CD4-positive, alpha-beta T cell treated with Interleukin-17A for 1 hour (primary cell): ENCODE results near the gene EMC6.

Experiments
- DNase-seq: peaks from one replicate; pipeline ENCODE4 v3.0.0-alpha.2; 2020

Gene EMC6

GRCh38 chr17:3656755-3657587 lies 11.6 kb upstream of the EMC6 start:
- no peak for DNase-seq

DNA sequence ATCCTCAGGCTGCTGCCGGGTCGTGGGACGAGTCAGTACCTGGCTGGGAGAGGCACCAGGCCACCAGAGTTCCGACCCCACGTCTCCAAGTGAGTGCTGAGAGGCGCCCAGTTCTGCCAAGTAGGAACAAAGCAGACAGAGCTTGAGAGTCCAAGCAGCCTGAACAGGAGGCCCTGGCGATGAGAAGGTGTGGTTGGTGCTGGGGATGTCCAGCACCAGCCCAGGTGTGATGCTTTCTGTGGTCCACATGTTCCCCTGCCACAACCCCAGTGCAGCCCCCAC lies 11.1 kb upstream of the EMC6 start:
- DNase-seq = no peak

DNA sequence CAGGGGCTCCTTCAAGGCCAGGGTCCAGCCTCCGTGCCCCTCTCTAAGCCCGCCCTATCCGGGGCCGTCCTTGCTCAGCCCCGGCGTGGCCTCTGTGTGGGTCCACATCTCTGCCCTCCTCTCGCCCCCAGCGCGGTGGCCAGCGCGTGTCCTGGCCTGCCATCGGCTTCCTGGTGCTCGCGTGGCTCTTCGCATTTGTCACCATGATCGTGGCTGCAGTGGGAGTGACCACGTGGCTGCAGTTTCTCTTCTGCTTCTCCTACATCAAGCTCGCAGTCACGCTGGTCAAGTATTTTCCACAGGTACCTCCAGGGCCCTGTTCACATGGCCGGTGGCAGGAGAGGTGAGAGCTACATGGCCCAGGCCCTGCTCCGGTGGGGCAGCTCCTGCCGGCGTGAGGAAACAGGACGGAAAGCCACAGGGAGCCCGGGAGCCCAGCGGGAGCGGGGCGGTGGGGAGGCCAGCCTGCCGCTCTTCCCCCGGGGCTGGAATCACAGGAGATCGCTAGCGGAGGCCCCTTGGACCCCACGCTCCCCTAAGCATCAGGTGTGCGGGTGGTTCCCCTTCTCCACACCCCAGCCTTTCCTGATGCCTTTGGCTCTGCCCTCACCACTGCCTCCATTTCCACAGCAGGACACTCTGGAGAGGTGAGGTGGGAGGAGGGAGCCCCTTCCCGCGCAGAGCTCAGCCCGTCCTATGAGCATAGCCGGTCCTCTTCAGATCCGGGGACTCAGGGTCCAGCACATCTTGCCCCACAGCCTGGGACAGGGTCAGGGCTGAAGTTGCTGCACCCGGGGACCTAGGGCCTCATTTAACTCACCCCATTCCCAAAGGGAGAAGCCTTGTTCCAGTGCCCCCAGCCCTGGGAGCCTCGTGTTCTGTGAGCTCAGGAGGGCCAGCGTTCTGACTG lies 10.5 kb upstream of the EMC6 start:
- DNase-seq = no peak

DNA sequence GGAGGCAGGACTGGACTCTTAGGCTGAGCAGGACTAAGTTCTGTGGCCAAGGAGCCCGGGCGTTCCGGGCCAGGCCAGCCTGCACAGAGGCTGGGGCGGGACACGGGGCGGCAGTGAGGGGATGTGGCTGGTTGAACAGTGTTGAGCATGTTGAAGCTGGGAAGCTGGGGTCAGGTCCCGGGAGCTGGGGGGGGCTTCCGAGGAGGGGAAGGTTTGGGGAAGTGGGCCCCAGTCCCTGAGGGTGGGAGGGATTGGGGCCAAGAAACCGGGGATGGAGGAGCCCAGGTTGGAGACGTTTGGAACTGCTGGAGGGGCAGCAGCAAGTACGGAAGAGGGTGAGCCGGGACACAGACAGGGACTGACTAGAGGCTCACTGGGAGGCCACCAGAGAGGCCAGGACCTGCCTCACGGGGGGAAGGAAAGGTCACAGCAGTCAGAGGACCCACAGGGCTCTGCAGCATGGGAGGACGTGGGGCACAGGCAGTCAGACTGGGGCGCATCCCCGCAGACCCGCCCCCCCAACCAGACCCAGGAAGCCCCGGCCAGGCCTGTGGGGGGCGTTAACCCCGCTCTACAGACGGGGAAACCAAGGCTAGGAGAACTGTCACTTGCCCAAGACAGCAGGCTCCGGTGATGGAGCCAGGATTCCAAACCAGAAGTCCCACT lies 9.7 kb upstream of the EMC6 start:
- no peak for DNase-seq

DNA sequence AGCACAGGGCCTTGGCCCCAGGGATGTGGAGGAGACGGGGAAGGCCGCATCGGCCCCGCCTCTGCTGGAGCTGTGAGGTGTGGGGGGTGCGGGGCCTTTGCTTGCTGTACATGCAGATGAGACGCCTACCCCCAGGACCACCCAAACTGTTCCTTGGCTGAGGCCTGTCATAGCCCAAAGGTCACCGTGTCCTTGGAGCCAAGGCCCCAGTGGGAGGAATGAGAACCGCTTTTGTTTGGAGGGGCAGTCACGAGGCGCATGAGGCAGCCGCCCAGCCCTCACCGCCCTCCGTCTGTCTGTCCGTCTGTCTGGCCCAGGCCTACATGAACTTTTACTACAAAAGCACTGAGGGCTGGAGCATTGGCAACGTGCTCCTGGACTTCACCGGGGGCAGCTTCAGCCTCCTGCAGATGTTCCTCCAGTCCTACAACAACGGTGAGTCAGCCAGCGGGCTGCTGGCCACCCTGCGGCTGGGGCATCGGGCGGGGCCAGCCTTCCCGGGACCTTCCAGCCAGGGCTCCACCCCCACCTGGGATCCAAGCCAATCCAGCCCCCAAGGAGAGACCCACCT lies 9.0 kb upstream of the EMC6 start:
- no peak for DNase-seq

- DNase-seq = no peak
These were observed 8.2 kb upstream of the EMC6 start for GRCh38 chr17:3660311-3660891.

GRCh38 chr17:3663102-3664011 lies 5.3 kb upstream of the EMC6 start:
- no peak for DNase-seq

DNA sequence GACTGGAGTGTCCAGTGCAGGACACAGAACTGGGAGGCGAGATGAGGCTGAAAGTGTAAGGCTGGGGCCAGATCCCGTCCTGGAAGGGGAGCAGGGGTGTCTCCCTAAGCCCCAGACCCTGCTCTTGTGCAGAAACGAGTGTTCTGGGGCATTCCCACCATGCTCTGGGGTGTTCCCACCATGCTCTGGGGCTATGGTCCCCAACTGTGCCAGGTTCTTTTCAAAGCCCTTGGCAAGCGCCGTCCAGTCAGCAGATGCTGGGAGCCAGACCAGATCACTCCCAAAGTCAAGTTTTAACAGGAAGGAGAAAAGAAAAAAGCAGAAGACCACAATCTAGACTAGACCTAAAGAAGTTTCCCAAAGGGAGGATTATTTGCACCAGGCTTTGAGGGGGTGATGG lies 2.8 kb upstream of the EMC6 start:
- no peak for DNase-seq

DNA sequence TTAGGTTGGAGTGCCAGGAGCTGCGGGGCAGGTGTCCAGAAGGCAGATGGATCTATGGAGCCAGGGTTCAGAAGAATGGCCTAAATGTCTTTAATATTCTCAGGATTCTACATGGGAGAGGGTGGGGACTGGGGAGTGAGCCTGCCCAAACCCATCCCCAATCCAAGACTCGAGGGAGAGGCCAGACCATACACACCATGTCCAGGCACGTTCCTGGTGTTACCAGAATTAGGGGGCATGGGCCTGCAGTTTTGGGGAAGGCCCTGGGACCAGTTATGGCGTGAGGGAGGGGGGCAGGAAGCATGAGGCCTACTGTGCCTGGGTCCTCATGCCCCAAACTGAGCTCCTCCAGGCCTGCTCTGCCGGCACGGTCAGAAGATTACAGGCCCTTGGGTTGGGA lies 2.1 kb upstream of the EMC6 start:
- DNase-seq = no peak

- no peak for DNase-seq
These were observed 990 bp upstream of the EMC6 start for GRCh38 chr17:3667366-3668278.

DNA sequence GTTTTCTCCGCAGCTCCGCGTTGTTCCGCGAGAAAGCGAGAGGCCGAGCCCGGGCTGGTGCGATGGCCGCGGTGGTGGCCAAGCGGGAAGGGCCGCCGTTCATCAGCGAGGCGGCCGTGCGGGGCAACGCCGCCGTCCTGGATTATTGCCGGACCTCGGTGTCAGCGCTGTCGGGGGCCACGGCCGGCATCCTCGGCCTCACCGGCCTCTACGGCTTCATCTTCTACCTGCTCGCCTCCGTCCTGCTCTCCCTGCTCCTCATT lies 404 bp downstream of the EMC6 start:
- no peak for DNase-seq

- DNase-seq = no peak
These were observed 936 bp downstream of the EMC6 start for GRCh38 chr17:3669548-3669947.

DNA sequence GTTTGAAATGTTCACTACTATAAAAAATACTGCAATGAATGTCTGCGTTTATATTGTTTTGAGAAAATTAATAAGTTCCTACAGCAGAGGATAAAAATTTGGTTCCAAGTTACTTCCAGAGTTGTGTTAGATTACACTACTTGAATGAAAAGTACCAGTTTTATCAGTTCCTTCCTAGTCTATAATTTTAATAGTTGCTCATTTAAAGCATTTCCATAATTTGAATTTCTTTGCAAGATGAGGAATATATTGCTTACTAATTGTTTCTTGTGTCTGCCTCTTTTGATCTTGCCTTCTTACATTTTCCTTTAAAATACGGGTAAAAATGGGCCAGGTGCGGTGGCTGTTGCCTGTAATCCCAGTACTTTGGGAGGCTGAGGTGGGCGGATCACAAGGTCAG lies 4.0 kb downstream of the EMC6 start:
- DNase-seq = no peak

- DNase-seq = no peak
These were observed 7.3 kb downstream of the EMC6 start for GRCh38 chr17:3675886-3676285.

- no peak for DNase-seq
These were observed 9.6 kb downstream of the EMC6 start for GRCh38 chr17:3678095-3678820.

GRCh38 chr17:3678821-3679530 lies 10.4 kb downstream of the EMC6 start:
- no peak for DNase-seq

DNA sequence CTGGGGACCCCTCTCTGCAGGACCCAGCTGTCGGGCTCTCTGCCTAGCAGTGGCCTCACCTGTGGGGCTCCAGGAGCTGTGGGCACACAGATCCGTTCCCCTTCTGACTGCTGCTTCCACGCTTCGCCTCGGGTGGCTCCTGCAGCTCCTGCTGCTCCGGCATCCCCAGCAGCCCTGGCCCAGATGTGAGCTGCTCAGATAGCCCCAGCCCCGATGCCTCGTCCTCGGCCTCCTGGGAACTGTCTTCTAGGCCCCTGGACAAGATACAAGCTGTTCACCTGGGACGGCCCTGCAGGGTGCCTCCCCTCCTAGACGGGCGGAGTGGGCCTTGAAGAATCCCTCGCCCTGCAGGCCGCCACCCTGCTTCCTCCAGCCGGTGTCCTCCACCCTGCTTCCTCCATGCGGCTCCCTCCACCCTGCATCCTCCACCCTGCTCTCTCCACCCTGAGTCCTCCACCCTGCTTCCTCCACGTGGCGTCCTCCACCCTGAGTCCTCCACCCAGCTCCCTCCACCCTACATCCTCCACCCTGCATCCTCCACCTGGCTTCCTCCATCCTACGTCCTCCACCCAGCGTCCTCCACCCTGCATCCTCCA lies 11.0 kb downstream of the EMC6 start:
- DNase-seq = no peak

DNA sequence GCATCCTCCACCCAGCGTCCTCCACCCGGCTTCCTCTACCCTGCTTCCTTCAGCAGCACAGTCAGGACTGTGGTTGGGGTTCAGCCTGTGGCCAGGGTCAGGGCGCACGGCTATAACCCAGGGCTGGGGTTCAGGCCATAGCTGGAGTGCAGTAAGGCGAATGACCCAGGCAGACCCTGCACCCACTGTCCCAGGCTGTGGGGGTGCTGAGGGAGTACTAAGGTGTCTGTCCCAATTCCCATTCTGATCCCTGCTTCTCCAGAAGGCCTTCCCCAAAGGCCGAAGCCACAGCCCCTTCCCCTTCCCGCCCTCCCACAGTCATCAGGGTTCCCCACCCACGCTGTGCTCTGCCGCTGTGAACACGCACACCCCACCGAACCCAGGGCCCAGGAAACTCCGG lies 12.4 kb downstream of the EMC6 start:
- DNase-seq = no peak

DNA sequence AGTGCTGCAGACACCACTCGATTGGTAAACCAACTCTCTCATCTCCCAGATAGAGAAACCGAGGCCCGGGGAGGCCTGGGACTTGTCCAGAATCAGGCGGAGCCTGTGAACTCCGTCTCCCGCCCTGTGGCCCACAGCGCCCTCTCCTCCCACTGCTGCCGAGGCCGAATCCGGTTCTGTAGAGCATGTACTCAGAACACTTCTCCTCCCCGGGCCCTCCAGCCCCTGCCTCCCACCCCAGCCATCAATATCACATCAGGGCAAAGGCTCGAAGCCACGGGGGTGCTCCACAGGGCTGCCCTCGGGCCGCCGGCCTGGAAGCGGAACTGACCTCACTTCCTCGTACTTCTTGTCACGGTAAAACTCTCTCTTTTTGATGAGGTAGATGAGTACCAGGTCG lies 13.0 kb downstream of the EMC6 start:
- DNase-seq = no peak
